Activated T-cell treated with anti-CD3 and anti-CD28 coated beads, Interleukin-2, amount 50 U/mL, for 48 hours (primary cell): ENCODE data around the gene DOHH.
"Not testable (repeated sequence)": the region's sequence is repeated elsewhere in the genome, so short reads cannot be mapped to it uniquely, and the experiment has no call there.

ENCODE experiments used
- DNase-seq, 2 experiments: peaks; one replicate each; pipeline ENCODE4 v3.0.0-alpha.2; 2020

The DOHH gene

GRCh38 chr19:3456925-3457527 is 43.4 kb downstream of the DOHH start:
- no peak for DNase-seq

GRCh38 chr19:3455960-3456601 is 44.4 kb downstream of the DOHH start:
- no peak for DNase-seq

GRCh38 chr19:3455393-3455955 is 45.0 kb downstream of the DOHH start:
- DNase-seq, result no peak

- no peak for DNase-seq
Measured at GRCh38 chr19:3454656-3455392, 45.6 kb downstream of the DOHH start.

GRCh38 chr19:3453840-3454239 is 46.6 kb downstream of the DOHH start:
- no peak for DNase-seq

- DNase-seq, result not testable (repeated sequence)
Measured at GRCh38 chr19:3452942-3453214, 47.6 kb downstream of the DOHH start.

GRCh38 chr19:3452171-3452941 is 48.1 kb downstream of the DOHH start:
- DNase-seq, result no peak

- no peak for DNase-seq
Measured at GRCh38 chr19:3451451-3451866, 49.0 kb downstream of the DOHH start.

GRCh38 chr19:3450796-3451411 is 49.6 kb downstream of the DOHH start:
- no peak for DNase-seq

GRCh38 chr19:3448616-3449334 is 51.7 kb downstream of the DOHH start:
- DNase-seq, result no peak

- not testable (repeated sequence) for DNase-seq
Measured at GRCh38 chr19:3446657-3447056, 53.8 kb downstream of the DOHH start.

GRCh38 chr19:3444695-3445234 is 55.7 kb downstream of the DOHH start:
- no peak for DNase-seq

- no peak for DNase-seq
Measured at GRCh38 chr19:3443840-3444694, 56.4 kb downstream of the DOHH start.

GRCh38 chr19:3442487-3443071 is 57.9 kb downstream of the DOHH start:
- no peak for DNase-seq

GRCh38 chr19:3441986-3442329 is 58.5 kb downstream of the DOHH start:
- no peak for DNase-seq

- no peak for DNase-seq
Measured at GRCh38 chr19:3441089-3441985, 59.1 kb downstream of the DOHH start.
